SU-DHL-6 (cell line): ENCODE results near the gene TBC1D22A.

Experiments
- EZH2phosphoT487 ChIP-seq: fragments of 200-600 bp; sonication (generic), shearing (Covaris generic); conservative IDR thresholded peaks from 2 replicates; pipeline ENCODE4 v1.6.1; 2018; ENCODE audit warnings: mild to moderate bottlenecking, antibody characterized with exemption, low read length, moderate library complexity, mixed read lengths
- TF ChIP-seq, protein P1 (sequence below): fragments of 200-600 bp; sonication (generic); IDR thresholded peaks from one replicate; pipeline ENCODE4 v1.5.1; 2017; ENCODE audit warnings: antibody characterized with exemption, mild to moderate bottlenecking, low read length, moderate library complexity; ENCODE audit not compliant: insufficient read depth, poor library complexity, severe bottlenecking

DNA sequence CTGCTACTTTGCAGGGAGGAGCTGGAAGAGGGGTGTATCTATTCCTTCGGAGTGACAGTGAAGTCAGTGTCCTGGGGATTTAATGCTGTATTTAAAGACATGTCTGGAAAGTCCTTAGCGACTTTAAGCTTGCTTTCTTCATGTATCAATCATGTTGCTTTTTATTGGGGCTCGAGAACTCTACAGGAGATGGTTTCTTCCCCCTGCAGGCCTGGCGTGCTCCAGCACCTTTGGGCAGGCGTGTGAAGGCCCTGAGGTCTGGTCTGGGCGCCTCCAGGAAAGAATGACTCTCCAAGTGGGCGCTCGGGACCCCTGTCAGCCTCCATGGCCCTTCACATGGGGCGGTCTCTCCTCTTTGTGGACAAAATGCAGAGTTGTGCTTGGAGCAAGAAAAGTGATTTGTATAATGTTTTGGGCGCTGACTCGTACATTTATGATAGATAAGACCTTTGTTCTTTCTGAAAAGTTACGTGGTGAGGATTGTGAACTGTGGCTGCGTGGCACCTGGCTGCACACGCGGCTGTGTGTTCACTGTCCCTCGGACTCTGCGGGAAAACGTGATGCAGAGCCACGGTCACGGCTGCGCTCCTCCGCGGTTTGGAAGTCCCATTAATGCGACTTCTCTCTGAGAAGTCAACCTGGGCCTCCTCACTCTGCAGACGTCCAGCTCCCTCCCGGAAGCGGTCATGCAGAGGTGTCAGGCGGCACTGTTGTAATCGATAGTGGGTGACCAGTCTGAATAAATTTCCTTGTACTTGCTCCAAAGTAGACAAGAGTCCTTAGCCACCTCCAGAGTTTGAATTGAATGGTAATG is 282.5 kb downstream of the TBC1D22A start:
- TF ChIP-seq, protein P1, sequence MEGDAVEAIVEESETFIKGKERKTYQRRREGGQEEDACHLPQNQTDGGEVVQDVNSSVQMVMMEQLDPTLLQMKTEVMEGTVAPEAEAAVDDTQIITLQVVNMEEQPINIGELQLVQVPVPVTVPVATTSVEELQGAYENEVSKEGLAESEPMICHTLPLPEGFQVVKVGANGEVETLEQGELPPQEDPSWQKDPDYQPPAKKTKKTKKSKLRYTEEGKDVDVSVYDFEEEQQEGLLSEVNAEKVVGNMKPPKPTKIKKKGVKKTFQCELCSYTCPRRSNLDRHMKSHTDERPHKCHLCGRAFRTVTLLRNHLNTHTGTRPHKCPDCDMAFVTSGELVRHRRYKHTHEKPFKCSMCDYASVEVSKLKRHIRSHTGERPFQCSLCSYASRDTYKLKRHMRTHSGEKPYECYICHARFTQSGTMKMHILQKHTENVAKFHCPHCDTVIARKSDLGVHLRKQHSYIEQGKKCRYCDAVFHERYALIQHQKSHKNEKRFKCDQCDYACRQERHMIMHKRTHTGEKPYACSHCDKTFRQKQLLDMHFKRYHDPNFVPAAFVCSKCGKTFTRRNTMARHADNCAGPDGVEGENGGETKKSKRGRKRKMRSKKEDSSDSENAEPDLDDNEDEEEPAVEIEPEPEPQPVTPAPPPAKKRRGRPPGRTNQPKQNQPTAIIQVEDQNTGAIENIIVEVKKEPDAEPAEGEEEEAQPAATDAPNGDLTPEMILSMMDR, result no peak
- TF ChIP-seq EZH2phosphoT487, result no peak
